ENCODE data around the gene NAV2. TPM values are rescaled to one million over a fixed set of nuclear protein-coding genes. Genes with fewer than 3 reads are reported as not detected.

NAV2 gene
- polyA plus RNA-seq, 1 donor = 8.1 TPM

DNA sequence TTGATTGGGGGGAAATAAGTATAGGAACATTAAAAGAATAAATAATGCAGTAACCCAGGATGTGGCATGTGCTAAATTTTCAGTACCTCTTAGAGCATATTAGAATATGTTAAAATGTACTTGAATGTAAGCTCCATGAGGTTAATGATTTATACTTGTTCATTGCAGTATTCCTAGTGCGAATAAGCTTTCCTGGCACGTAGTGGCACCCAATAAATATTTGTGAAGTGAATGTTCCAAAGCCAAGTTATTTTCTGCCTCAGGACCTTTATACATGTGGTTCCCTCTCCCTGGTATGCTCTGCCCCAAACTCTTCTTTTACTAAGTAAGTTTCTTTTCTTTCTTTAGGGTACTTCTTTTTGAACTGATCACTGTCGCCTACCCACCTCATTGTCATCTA, 328.9 kb downstream of the NAV2 start:
- WGBS (ENCODE audit: insufficient coverage, low lambda C conversion rate) = 89% methylated on average over 3 of the region's 3 CpGs
- H3K27ac ChIP-seq (ENCODE audit: low read length) = no peak overlapping the region
- H3K36me3 ChIP-seq (ENCODE audit: control insufficient read depth, insufficient read depth, low read length) = peaks cover 11% of the 10 kb centered on the region

DNA sequence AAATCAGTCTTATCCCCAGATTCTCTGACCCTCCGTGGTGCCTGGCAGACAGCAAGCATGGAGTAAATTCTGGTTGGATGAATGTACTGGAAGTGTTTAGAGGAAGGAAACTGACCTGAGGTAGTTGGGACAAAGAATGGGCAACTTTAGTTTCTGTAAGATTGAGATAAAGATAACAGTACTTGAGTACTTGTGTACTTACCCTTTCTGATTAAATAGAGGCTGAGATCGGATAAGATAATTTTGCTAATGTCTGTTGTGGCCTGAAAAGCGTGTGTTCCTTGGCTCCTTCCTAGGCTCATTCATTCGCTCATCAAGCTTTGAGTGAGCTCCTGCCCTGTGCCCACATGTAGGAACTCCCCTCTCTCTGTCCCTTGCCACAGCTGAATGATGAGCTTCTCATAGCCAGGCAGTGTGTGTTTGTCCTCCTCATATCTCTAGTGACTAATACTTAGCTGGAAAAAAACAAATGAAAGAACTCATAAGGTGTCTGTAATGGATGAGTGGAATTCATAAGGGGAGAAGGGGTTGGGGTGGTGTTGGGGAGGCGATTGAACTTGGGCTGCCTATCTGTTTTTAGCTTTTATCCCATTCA, 329.5 kb downstream of the NAV2 start:
- Histone ChIP-seq H3K27ac (ENCODE audit: low read length) (no peak overlapping the region), H3K27me3 (ENCODE audit: control insufficient read depth, insufficient read depth, low read length) (no peaks in the 10 kb centered on the region), H3K9me3 (ENCODE audit: control insufficient read depth, low read depth, low read length) (no peaks in the 10 kb centered on the region), H3K4me1 (ENCODE audit: control insufficient read depth, insufficient read depth, low read length) (peaks cover 3% of the 10 kb centered on the region), H3K36me3 (ENCODE audit: control insufficient read depth, insufficient read depth, low read length) (peaks cover 11% of the 10 kb centered on the region), H3K4me3 (ENCODE audit: low read length) (no peak overlapping the region)
- DNase-seq = no peak
- 92% methylated on average over 2 of the region's 5 CpGs for WGBS (ENCODE audit: insufficient coverage, low lambda C conversion rate)

More for the DNA sequence above, 328.9 kb downstream of the NAV2 start:
- no peaks in the 10 kb centered on the region for H3K27me3 ChIP-seq (ENCODE audit: control insufficient read depth, insufficient read depth, low read length)
- no peaks in the 10 kb centered on the region for H3K9me3 ChIP-seq (ENCODE audit: control insufficient read depth, low read depth, low read length)
- peaks cover 3% of the 10 kb centered on the region for H3K4me1 ChIP-seq (ENCODE audit: control insufficient read depth, insufficient read depth, low read length)
- no peak for DNase-seq
- no peak overlapping the region for H3K4me3 ChIP-seq (ENCODE audit: low read length)

DNA sequence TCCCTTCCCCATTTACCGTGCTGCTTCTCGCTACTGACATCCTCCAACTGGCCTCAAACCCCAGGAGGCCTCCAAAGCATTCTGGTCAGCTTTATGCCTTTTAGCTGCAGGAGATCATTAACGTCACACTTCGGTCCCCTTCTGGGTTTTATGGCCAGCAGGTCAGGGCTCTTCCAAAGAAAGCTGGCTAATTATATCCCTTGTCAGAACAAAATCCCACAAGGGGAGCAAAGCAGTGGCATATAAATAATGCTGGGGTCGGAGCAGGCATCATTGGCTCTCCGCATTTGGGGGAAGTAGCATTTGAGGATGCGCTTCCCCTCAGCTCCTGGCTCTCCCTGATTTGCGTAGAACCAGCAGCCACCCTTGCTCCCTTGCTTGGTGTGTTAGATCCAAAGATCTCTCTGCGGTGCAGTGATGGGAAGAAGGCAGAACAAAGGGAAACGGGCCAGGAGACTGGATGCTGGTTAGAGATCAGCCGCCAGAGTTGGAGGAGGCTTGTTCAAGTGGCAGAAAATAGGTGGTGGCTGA, 330.2 kb downstream of the NAV2 start:
- H3K27ac ChIP-seq (ENCODE audit: low read length) = no peak overlapping the region
- peaks cover 3% of the 10 kb centered on the region for H3K4me1 ChIP-seq (ENCODE audit: control insufficient read depth, insufficient read depth, low read length)
- peaks cover 11% of the 10 kb centered on the region for H3K36me3 ChIP-seq (ENCODE audit: control insufficient read depth, insufficient read depth, low read length)
- no peak for DNase-seq
- no peaks in the 10 kb centered on the region for H3K9me3 ChIP-seq (ENCODE audit: control insufficient read depth, low read depth, low read length)
- H3K27me3 ChIP-seq (ENCODE audit: control insufficient read depth, insufficient read depth, low read length) = no peaks in the 10 kb centered on the region
- no peak overlapping the region for H3K4me3 ChIP-seq (ENCODE audit: low read length)
- no CpG with 5 or more reads among the region's 11 CpGs for WGBS (ENCODE audit: insufficient coverage, low lambda C conversion rate)

DNA sequence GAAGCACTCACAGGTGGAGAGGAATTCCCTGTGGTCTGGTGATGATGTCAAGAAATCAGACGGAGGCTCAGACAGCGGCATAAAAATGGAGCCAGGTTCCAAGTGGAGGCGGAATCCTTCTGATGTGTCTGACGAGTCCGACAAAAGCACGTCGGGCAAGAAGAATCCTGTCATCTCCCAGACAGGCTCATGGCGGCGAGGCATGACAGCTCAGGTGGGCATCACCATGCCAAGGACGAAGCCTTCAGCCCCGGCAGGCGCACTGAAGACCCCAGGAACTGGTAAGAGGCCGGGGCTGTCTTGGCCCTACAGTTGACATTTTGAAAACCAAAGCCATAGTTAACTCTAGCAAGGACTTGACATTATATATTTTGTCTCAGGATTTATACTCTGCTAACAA, 331.4 kb downstream of the NAV2 start:
- 100% methylated on average over 3 of the region's 13 CpGs for WGBS (ENCODE audit: insufficient coverage, low lambda C conversion rate)
- no peaks in the 10 kb centered on the region for H3K9me3 ChIP-seq (ENCODE audit: control insufficient read depth, low read depth, low read length)
- no peak for DNase-seq
- peaks cover 17% of the 10 kb centered on the region for H3K36me3 ChIP-seq (ENCODE audit: control insufficient read depth, insufficient read depth, low read length)
- H3K27ac ChIP-seq (ENCODE audit: low read length) = no peak overlapping the region
- peaks cover 3% of the 10 kb centered on the region for H3K4me1 ChIP-seq (ENCODE audit: control insufficient read depth, insufficient read depth, low read length)
- no peaks in the 10 kb centered on the region for H3K27me3 ChIP-seq (ENCODE audit: control insufficient read depth, insufficient read depth, low read length)
- H3K4me3 ChIP-seq (ENCODE audit: low read length) = no peak overlapping the region

DNA sequence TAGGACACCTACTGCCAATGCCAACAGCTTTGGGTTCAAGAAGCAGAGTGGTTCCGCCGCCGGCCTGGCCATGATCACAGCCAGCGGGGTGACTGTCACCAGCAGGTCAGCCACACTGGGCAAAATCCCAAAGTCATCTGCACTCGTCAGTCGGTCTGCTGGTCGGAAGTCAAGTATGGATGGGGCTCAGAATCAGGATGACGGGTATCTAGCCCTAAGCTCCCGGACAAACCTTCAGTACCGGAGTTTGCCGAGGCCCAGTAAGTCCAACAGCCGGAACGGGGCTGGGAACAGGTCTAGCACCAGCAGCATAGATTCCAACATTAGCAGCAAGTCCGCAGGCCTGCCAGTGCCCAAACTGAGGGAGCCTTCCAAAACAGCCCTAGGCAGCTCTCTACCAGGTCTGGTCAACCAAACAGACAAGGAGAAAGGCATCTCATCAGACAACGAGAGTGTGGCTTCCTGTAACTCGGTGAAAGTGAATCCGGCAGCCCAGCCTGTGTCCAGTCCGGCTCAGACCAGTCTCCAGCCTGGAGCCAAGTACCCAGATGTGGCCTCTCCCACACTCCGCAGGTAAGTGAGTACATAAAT, 332.6 kb downstream of the NAV2 start:
- Histone ChIP-seq H3K27ac (ENCODE audit: low read length) (no peak overlapping the region), H3K36me3 (ENCODE audit: control insufficient read depth, insufficient read depth, low read length) (peaks cover 19% of the 10 kb centered on the region), H3K4me3 (ENCODE audit: low read length) (no peak overlapping the region), H3K9me3 (ENCODE audit: control insufficient read depth, low read depth, low read length) (no peaks in the 10 kb centered on the region), H3K4me1 (ENCODE audit: control insufficient read depth, insufficient read depth, low read length) (peaks cover 3% of the 10 kb centered on the region), H3K27me3 (ENCODE audit: control insufficient read depth, insufficient read depth, low read length) (no peaks in the 10 kb centered on the region)
- no CpG with 5 or more reads among the region's 19 CpGs for WGBS (ENCODE audit: insufficient coverage, low lambda C conversion rate)
- no peak for DNase-seq

DNA sequence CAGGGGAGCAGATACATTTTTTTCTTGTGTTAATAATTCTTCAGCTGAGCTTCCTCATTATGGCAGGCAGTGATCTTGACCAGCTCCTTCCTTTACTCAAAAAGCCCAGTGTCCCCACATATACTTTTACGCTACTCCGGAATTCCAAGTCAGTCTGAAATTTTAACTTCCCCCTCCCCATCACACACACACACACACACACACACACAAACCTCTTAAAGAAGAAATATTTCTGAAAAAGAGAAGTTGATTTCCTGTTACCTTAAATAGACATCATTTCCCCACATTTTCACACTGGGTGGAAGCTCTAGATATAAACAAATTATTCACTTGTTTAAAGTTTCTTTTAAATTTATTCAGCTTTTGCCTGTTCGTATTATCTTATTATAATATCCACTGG, 333.8 kb downstream of the NAV2 start:
- H3K4me3 ChIP-seq (ENCODE audit: low read length) = no peak overlapping the region
- no peak overlapping the region for H3K27ac ChIP-seq (ENCODE audit: low read length)
- WGBS (ENCODE audit: insufficient coverage, low lambda C conversion rate) = no CpG with 5 or more reads among the region's 3 CpGs
- H3K4me1 ChIP-seq (ENCODE audit: control insufficient read depth, insufficient read depth, low read length) = peaks cover 3% of the 10 kb centered on the region
- H3K36me3 ChIP-seq (ENCODE audit: control insufficient read depth, insufficient read depth, low read length) = peaks cover 25% of the 10 kb centered on the region
- DNase-seq = no peak
- no peaks in the 10 kb centered on the region for H3K27me3 ChIP-seq (ENCODE audit: control insufficient read depth, insufficient read depth, low read length)
- H3K9me3 ChIP-seq (ENCODE audit: control insufficient read depth, low read depth, low read length) = no peaks in the 10 kb centered on the region

DNA sequence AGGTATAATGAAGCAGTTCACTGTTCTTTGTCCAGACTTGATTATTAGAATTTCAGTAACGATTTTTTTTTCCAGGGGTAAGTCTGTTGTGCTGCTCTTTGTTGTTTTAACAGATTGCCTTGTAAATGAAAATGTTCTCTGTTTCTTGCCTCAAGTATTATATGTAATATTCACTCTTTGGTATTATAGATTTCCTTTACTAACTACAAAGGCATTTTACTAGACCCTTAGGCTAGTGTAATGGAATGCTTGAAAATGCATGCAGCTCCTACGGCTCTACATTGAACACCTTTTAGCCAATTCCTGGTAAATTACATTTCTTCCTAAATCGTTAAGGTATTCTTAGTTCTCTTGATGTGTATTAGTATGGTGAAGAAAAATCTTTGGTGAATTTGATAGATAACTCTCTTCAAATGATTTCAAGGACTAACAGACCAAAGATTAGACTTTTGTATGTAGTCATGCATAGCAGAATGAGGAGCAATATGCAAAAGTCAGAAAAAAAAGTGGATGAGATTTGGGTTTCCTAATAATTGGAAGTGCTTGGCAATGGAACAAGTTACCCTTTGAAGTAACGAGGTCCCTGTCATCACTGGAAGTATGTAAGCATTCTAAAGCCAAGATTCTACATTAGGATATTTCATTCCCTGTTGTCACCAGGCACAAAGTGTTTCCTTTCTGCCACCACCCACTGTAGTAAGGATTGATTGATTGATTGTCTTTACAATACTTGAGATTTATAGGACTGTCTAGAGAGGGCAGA, 334.6 kb downstream of the NAV2 start:
- peaks cover 1% of the 10 kb centered on the region for H3K4me1 ChIP-seq (ENCODE audit: control insufficient read depth, insufficient read depth, low read length)
- H3K27ac ChIP-seq (ENCODE audit: low read length) = no peak overlapping the region

DNA sequence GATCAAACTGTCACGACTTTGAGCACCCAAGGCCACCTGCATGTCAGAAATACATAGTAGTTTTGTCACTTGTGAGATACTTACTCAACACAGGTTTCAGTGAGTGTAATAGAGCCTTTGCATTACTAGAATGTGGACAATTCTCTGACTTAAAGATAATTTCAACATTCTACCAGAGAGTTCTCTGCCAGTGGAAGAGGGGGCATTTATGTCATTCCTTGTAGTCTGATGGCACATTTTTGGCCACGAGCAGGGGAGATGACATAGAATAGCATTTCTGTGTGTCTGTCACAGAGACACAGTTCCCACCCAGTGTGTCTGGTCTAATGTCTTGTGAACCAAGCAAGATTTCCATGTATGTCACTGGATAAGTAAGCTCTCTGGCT, 335.1 kb downstream of the NAV2 start:
- no peak for DNase-seq
- H3K36me3 ChIP-seq (ENCODE audit: control insufficient read depth, insufficient read depth, low read length) = peaks cover 25% of the 10 kb centered on the region
- no CpG with 5 or more reads among the region's 2 CpGs for WGBS (ENCODE audit: insufficient coverage, low lambda C conversion rate)
- no peaks in the 10 kb centered on the region for H3K9me3 ChIP-seq (ENCODE audit: control insufficient read depth, low read depth, low read length)
- no peak overlapping the region for H3K4me3 ChIP-seq (ENCODE audit: low read length)
- H3K4me1 ChIP-seq (ENCODE audit: control insufficient read depth, insufficient read depth, low read length) = no peaks in the 10 kb centered on the region
- H3K27ac ChIP-seq (ENCODE audit: low read length) = no peak overlapping the region
- H3K27me3 ChIP-seq (ENCODE audit: control insufficient read depth, insufficient read depth, low read length) = no peaks in the 10 kb centered on the region

More for the DNA sequence above, 334.6 kb downstream of the NAV2 start:
- DNase-seq = no peak
- H3K36me3 ChIP-seq (ENCODE audit: control insufficient read depth, insufficient read depth, low read length) = peaks cover 25% of the 10 kb centered on the region
- H3K4me3 ChIP-seq (ENCODE audit: low read length) = no peak overlapping the region
- no CpG with 5 or more reads among the region's 4 CpGs for WGBS (ENCODE audit: insufficient coverage, low lambda C conversion rate)
- no peaks in the 10 kb centered on the region for H3K9me3 ChIP-seq (ENCODE audit: control insufficient read depth, low read depth, low read length)
- no peaks in the 10 kb centered on the region for H3K27me3 ChIP-seq (ENCODE audit: control insufficient read depth, insufficient read depth, low read length)

DNA sequence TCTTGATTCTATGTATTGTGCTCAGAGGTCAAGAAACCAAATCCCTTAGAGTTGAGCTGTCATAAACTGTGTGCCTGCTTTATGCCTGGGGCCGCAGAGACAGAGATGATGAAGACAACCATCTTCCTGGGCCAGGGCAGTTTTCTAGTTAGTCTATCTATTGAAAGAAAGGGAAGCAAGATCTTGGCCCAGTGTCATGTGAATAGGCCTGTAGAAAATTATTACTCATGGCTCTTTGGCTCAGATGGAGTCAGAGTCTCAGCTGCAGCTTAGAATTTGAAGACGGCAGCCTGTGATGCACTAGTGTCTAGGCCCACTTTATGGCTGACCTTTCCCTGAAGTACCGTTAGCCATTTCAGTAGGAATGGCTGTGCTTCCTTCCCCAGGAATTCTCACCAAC, 335.6 kb downstream of the NAV2 start:
- H3K36me3 ChIP-seq (ENCODE audit: control insufficient read depth, insufficient read depth, low read length) = peaks cover 25% of the 10 kb centered on the region
- no peaks in the 10 kb centered on the region for H3K4me1 ChIP-seq (ENCODE audit: control insufficient read depth, insufficient read depth, low read length)
- no peak for DNase-seq
- 100% methylated on average over 1 of the region's 3 CpGs for WGBS (ENCODE audit: insufficient coverage, low lambda C conversion rate)
- H3K27ac ChIP-seq (ENCODE audit: low read length) = no peak overlapping the region
- no peak overlapping the region for H3K4me3 ChIP-seq (ENCODE audit: low read length)
- no peaks in the 10 kb centered on the region for H3K27me3 ChIP-seq (ENCODE audit: control insufficient read depth, insufficient read depth, low read length)
- H3K9me3 ChIP-seq (ENCODE audit: control insufficient read depth, low read depth, low read length) = no peaks in the 10 kb centered on the region

DNA sequence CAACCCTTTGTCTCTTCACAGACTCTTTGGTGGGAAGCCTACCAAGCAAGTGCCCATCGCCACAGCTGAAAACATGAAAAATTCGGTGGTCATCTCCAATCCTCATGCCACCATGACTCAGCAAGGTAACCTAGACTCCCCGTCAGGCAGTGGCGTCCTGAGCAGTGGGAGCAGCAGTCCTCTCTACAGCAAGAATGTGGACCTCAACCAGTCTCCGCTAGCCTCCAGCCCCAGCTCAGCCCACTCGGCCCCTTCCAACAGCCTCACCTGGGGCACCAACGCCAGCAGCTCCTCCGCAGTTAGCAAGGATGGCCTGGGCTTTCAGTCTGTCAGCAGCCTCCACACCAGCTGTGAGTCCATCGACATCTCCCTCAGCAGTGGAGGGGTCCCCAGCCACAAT, 336.1 kb downstream of the NAV2 start:
- Histone ChIP-seq H3K4me1 (ENCODE audit: control insufficient read depth, insufficient read depth, low read length) (no peaks in the 10 kb centered on the region), H3K36me3 (ENCODE audit: control insufficient read depth, insufficient read depth, low read length) (peaks cover 25% of the 10 kb centered on the region), H3K27ac (ENCODE audit: low read length) (no peak overlapping the region), H3K27me3 (ENCODE audit: control insufficient read depth, insufficient read depth, low read length) (no peaks in the 10 kb centered on the region), H3K4me3 (ENCODE audit: low read length) (no peak overlapping the region), H3K9me3 (ENCODE audit: control insufficient read depth, low read depth, low read length) (no peaks in the 10 kb centered on the region)
- no CpG with 5 or more reads among the region's 9 CpGs for WGBS (ENCODE audit: insufficient coverage, low lambda C conversion rate)
- no peak for DNase-seq
